PC-3 (cell line): Measurements from ENCODE around the gene ANKS1B. TPM values are rescaled to one million over a fixed set of nuclear protein-coding genes. Genes with fewer than 3 reads are reported as not detected.
"Not testable (repeated sequence)": the region's sequence is repeated elsewhere in the genome, so short reads cannot be mapped to it uniquely, and the experiment has no call there.

Experiments used
- ATAC-seq: fragments of 200-7000 bp; cut with Tn5 transposase; 2 replicates; pipeline ENCODE4 v1.9.1; 2020; ENCODE audit warnings: mild to moderate bottlenecking, moderate library complexity
- BruUV-seq: library from RNA; stranded (reverse); fragments of 400-500 nt; replicated peaks from 2 replicates; lab custom pipeline; 2021; lab: Mats Ljungman, UMichigan
- CTCF ChIA-PET: fragments of 300-600 bp; sonication (Branson Sonifier 250); formaldehyde crosslinking; loops from one replicate; lab custom pipeline; 2022; ENCODE audit warnings: antibody characterized with exemption; lab: Charles Lee
- POLR2A ChIA-PET: fragments of 300-600 bp; sonication (Branson Sonifier 250); formaldehyde crosslinking; loops from one replicate; lab custom pipeline; 2022; ENCODE audit warnings: antibody characterized with exemption; ENCODE audit not compliant: unreplicated experiment; lab: Charles Lee
- DNase-seq: peaks from one replicate; pipeline ENCODE4 v3.0.0-alpha.2; 2015
- H2AFZ ChIP-seq: fragments of 300-600 bp; sonication (generic); 2 replicates; pipeline ENCODE4 v1.6.0; 2016; ENCODE audit warnings: antibody characterized with exemption, low read length
- H3F3A ChIP-seq: fragments of 300-600 bp; sonication (generic); one replicate; pipeline ENCODE4 v1.6.0; 2017; ENCODE audit warnings: antibody characterized with exemption, low read length, control low read depth, mild to moderate bottlenecking; ENCODE audit not compliant: unreplicated experiment
- H3K27ac ChIP-seq: fragments of 300-600 bp; sonication (generic); 2 replicates; pipeline ENCODE4 v1.5.1; 2016; ENCODE audit warnings: mild to moderate bottlenecking, low read length
- H3K27me3 ChIP-seq: fragments of 300-600 bp; sonication (generic); 2 replicates; pipeline ENCODE4 v1.6.1; 2016; ENCODE audit warnings: low read length, mixed read lengths
- H3K36me3 ChIP-seq: fragments of 300-600 bp; sonication (generic); 2 replicates; pipeline ENCODE4 v1.6.1; 2016; ENCODE audit warnings: low read depth, mixed run types, low read length, mixed read lengths
- H3K4me1 ChIP-seq: fragments of 300-600 bp; sonication (generic); 2 replicates; pipeline ENCODE4 v1.5.1; 2016; ENCODE audit warnings: low read length; ENCODE audit not compliant: insufficient read depth
- H3K4me2 ChIP-seq: fragments of 300-600 bp; sonication (generic); 2 replicates; pipeline ENCODE4 v1.6.0; 2016; ENCODE audit warnings: low read length
- H3K4me3 ChIP-seq: fragments of 300-600 bp; sonication (generic); 2 replicates; pipeline ENCODE4 v1.5.1; 2016; ENCODE audit warnings: mild to moderate bottlenecking, low read length, mixed read lengths
- H3K79me2 ChIP-seq: fragments of 300-600 bp; sonication (generic); 2 replicates; pipeline ENCODE4 v1.6.1; 2017; ENCODE audit warnings: low read length, mixed read lengths
- H3K9ac ChIP-seq: fragments of 300-600 bp; sonication (generic); 2 replicates; pipeline ENCODE4 v1.6.0; 2016; ENCODE audit warnings: mild to moderate bottlenecking, low read length
- H3K9me2 ChIP-seq: fragments of 300-600 bp; sonication (generic); replicated peaks from 2 replicates; pipeline ENCODE4 v1.6.1; 2016; ENCODE audit warnings: mixed run types, low read length, mixed read lengths
- H3K9me3 ChIP-seq: fragments of 300-600 bp; sonication (generic); 2 replicates; pipeline ENCODE4 v1.6.1; 2016; ENCODE audit warnings: low read length, mixed read lengths
- H4K20me1 ChIP-seq: fragments of 300-600 bp; sonication (generic); 2 replicates; pipeline ENCODE4 v1.6.1; 2016; ENCODE audit warnings: low read length, mixed read lengths
- CTCF ChIP-seq: fragments of 300-600 bp; sonication (generic); conservative IDR thresholded peaks from 2 replicates; pipeline ENCODE4 v1.5.1; 2017; ENCODE audit warnings: antibody characterized with exemption, low read depth, mild to moderate bottlenecking, low read length
- EZH2 ChIP-seq: fragments of 300-600 bp; sonication (generic); IDR thresholded peaks from one replicate; pipeline ENCODE4 v1.6.1; 2017; ENCODE audit warnings: antibody characterized with exemption, mild to moderate bottlenecking, low read length; ENCODE audit not compliant: unreplicated experiment
- EZH2phosphoT487 ChIP-seq: fragments of 300-600 bp; sonication (generic); IDR thresholded peaks from 2 replicates; pipeline ENCODE4 v1.6.1; 2018; ENCODE audit warnings: mild to moderate bottlenecking, antibody characterized with exemption, low read length, borderline replicate concordance
- intact Hi-C: fragments of 100-400 bp; cut with micrococcal nuclease; formaldehyde crosslinking; loops from 2 replicates; pipeline ENCODE4 v1.9.0; 2023
- total RNA-seq: library from RNA; depleted of rRNA; stranded (reverse); fragments of >200 nt; gene quantifications from 2 replicates; pipeline ENCODE4 v1.2.3, GENCODE V29; 2014

The ANKS1B gene
- total RNA-seq, 1 experiment from 2014 or later = 0.07 TPM

GRCh38 chr12:98970950-98971349 lies 1013.8 kb downstream of the ANKS1B start:
- Histone ChIP-seq H3K27me3 (no peaks in the 10 kb centered on the region), H3K4me2 (no peak overlapping the region), H3K27ac (no peak overlapping the region), H3K9me2 (no peaks in the 10 kb centered on the region), H4K20me1 (no peaks in the 10 kb centered on the region), H3K9me3 (no peaks in the 10 kb centered on the region), H3K9ac (no peak overlapping the region), H2AFZ (no peak overlapping the region), H3K4me1 (no peaks in the 10 kb centered on the region), H3F3A (no peaks in the 10 kb centered on the region), H3K79me2 (no peaks in the 10 kb centered on the region), H3K4me3 (no peak overlapping the region), H3K36me3 (no peaks in the 10 kb centered on the region)
- ChIA-PET POLR2A (no interaction called here), CTCF (no interaction called here)
- ATAC-seq (no peak), DNase-seq (no peak)
- no TSS peak for BruUV-seq
- TF ChIP-seq EZH2phosphoT487 (no peak), EZH2 (no peak), CTCF (no peak)
- intact Hi-C loops = no loop called here

GRCh38 chr12:98970210-98970609 lies 1014.5 kb downstream of the ANKS1B start:
- no peaks in the 10 kb centered on the region for H3K36me3 ChIP-seq
- no peaks in the 10 kb centered on the region for H4K20me1 ChIP-seq
- no peak overlapping the region for H3K4me2 ChIP-seq
- H3K9me2 ChIP-seq = no peaks in the 10 kb centered on the region
- no peaks in the 10 kb centered on the region for H3K9me3 ChIP-seq
- H2AFZ ChIP-seq = no peak overlapping the region
- ATAC-seq (no peak), DNase-seq (no peak)
- H3K79me2 ChIP-seq = no peaks in the 10 kb centered on the region
- H3F3A ChIP-seq = no peaks in the 10 kb centered on the region
- intact Hi-C loops = no loop called here
- CTCF ChIA-PET = no interaction called here
- no peak overlapping the region for H3K27ac ChIP-seq
- TF ChIP-seq CTCF (no peak), EZH2phosphoT487 (no peak), EZH2 (no peak)
- H3K4me1 ChIP-seq = no peaks in the 10 kb centered on the region
- no peak overlapping the region for H3K9ac ChIP-seq
- POLR2A ChIA-PET = no interaction called here
- no peak overlapping the region for H3K4me3 ChIP-seq
- no TSS peak for BruUV-seq
- no peaks in the 10 kb centered on the region for H3K27me3 ChIP-seq

GRCh38 chr12:98968896-98969295 lies 1015.8 kb downstream of the ANKS1B start:
- H4K20me1 ChIP-seq = no peaks in the 10 kb centered on the region
- no peak for ATAC-seq
- ChIA-PET POLR2A (no interaction called here), CTCF (no interaction called here)
- intact Hi-C loops = no loop called here
- no peak overlapping the region for H3K9ac ChIP-seq
- no peak overlapping the region for H3K4me2 ChIP-seq
- DNase-seq = no peak
- H3K27me3 ChIP-seq = no peaks in the 10 kb centered on the region
- no peak overlapping the region for H3K4me3 ChIP-seq
- no peaks in the 10 kb centered on the region for H3K79me2 ChIP-seq
- H3K4me1 ChIP-seq = no peaks in the 10 kb centered on the region
- no peaks in the 10 kb centered on the region for H3K9me2 ChIP-seq
- no peak overlapping the region for H3K27ac ChIP-seq
- BruUV-seq = no TSS peak
- H3K36me3 ChIP-seq = no peaks in the 10 kb centered on the region
- TF ChIP-seq EZH2 = no peak
- no peak for TF ChIP-seq EZH2phosphoT487
- TF ChIP-seq CTCF = no peak
- H3F3A ChIP-seq = no peaks in the 10 kb centered on the region
- H2AFZ ChIP-seq = no peak overlapping the region
- H3K9me3 ChIP-seq = no peaks in the 10 kb centered on the region

GRCh38 chr12:98957135-98957534 lies 1027.6 kb downstream of the ANKS1B start:
- DNase-seq, H3K4me3 ChIP-seq, H3K79me2 ChIP-seq, H3K27me3 ChIP-seq, H3K4me1 ChIP-seq, intact Hi-C loops, H3K9me3 ChIP-seq, POLR2A ChIA-PET, H4K20me1 ChIP-seq, H3K9me2 ChIP-seq, ATAC-seq, BruUV-seq, H3K9ac ChIP-seq, H3F3A ChIP-seq, H3K4me2 ChIP-seq, H3K36me3 ChIP-seq, H3K27ac ChIP-seq, H2AFZ ChIP-seq: not testable (repeated sequence)
- CTCF ChIA-PET = interaction anchor here (0.5 kb wide), 1 partner anchor 79 kb away, joined by 3 read pairs; no protein-coding TSS in a partner anchor
